Activated CD4-positive, alpha-beta T cell treated with anti-CD3 and anti-CD28 coated beads, Interleukin-2, Interleukin-4, amounts not matched to agents 100 ng/mL and 50 ng/mL, durations not matched to agents 16 hours and 8 hours (primary cell): ENCODE data around the gene RRH.

ENCODE experiments used
- DNase-seq: peaks from one replicate; pipeline ENCODE4 v3.0.0-alpha.2; 2020; ENCODE audit warnings: low spot score

The RRH gene

GRCh38 chr4:109887071-109887470, 59.3 kb downstream of the RRH start:
- DNase-seq: no peak

- DNase-seq: no peak
Measured at GRCh38 chr4:109890076-109890475, 62.3 kb downstream of the RRH start.
